Epithelial cell of esophagus (primary cell): ENCODE measurements around the gene SLC44A1.

Experiments used
- DNase-seq: peaks from one replicate; pipeline ENCODE4 v3.0.0; 2010; ENCODE audit warnings: low read depth
- H3K4me3 ChIP-seq: 2 replicates; pipeline ENCODE4 v1.5.1; 2011; ENCODE audit warnings: mild to moderate bottlenecking, low read length, control low read depth
- CTCF ChIP-seq: IDR thresholded peaks from 2 replicates; pipeline ENCODE4 v1.5.1; 2011; ENCODE audit warnings: low read depth, mild to moderate bottlenecking, low read length, control low read depth, inconsistent platforms; ENCODE audit not compliant: insufficient read depth; ENCODE audit errors: missing control alignments

Gene SLC44A1

GRCh38 chr9:105483618-105484017, 239.2 kb downstream of the SLC44A1 start:
- no peak overlapping the region for H3K4me3 ChIP-seq
- TF ChIP-seq CTCF, result no peak
- DNase-seq, result no peak

- H3K4me3 ChIP-seq, result no peak overlapping the region
- TF ChIP-seq CTCF, result no peak
- no peak for DNase-seq
Measured at GRCh38 chr9:105484226-105484625, 239.8 kb downstream of the SLC44A1 start.

- H3K4me3 ChIP-seq, result no peak overlapping the region
- no peak for TF ChIP-seq CTCF
- no peak for DNase-seq
Measured at GRCh38 chr9:105485131-105485530, 240.7 kb downstream of the SLC44A1 start.
